Neural cell (in vitro differentiated cells): ENCODE measurements around the gene COL5A1. TPM values are rescaled to one million over a fixed set of nuclear protein-coding genes. Genes with fewer than 3 reads are reported as not detected.

ENCODE experiments used
- H2AFZ ChIP-seq: fragments of 200-600, 300-800 bp; sonication (generic), shearing (Covaris generic); 2 replicates; pipeline ENCODE4 v1.6.0; 2014; ENCODE audit warnings: low read depth, mild to moderate bottlenecking, antibody characterized with exemption, low read length, moderate library complexity
- H3F3A ChIP-seq: fragments of 200-600 bp; shearing (Covaris generic); 2 replicates; pipeline ENCODE4 v1.6.1; 2016; ENCODE audit warnings: mild to moderate bottlenecking, moderate library complexity, mixed read lengths, antibody characterized with exemption, low read length; ENCODE audit not compliant: insufficient read depth, poor library complexity, severe bottlenecking
- H3K27ac ChIP-seq: fragments of 200-600, 300-800 bp; sonication (generic), shearing (Covaris generic); 2 replicates; pipeline ENCODE4 v1.5.1; 2014; ENCODE audit warnings: mild to moderate bottlenecking, low read length, moderate library complexity
- H3K27me3 ChIP-seq: fragments of 300-800, 200-600 bp; sonication (generic), shearing (Covaris generic); 2 replicates; pipeline ENCODE4 v1.6.0; 2014; ENCODE audit warnings: mild to moderate bottlenecking, low read depth, low read length, moderate library complexity; ENCODE audit not compliant: insufficient read depth
- H3K36me3 ChIP-seq: fragments of 300-800, 200-600 bp; sonication (generic), shearing (Covaris generic); 2 replicates; pipeline ENCODE4 v1.5.1; 2014; ENCODE audit warnings: mild to moderate bottlenecking, antibody characterized with exemption, low read length, moderate library complexity; ENCODE audit not compliant: insufficient read depth
- H3K4me2 ChIP-seq: fragments of 300-800, 200-600 bp; sonication (generic), shearing (Covaris generic); 2 replicates; pipeline ENCODE4 v1.6.0; 2014; ENCODE audit warnings: mild to moderate bottlenecking, low read length
- H3K4me3 ChIP-seq: fragments of 300-800, 200-600 bp; sonication (generic), shearing (Covaris generic); 2 replicates; pipeline ENCODE4 v1.5.1; 2014; ENCODE audit warnings: mild to moderate bottlenecking, low read length, moderate library complexity
- H3K79me2 ChIP-seq: fragments of 200-600 bp; shearing (Covaris generic); replicated peaks from 2 replicates; pipeline ENCODE4 v1.6.0; 2014; ENCODE audit warnings: mild to moderate bottlenecking, low read length, moderate library complexity; ENCODE audit not compliant: insufficient read depth
- H3K9ac ChIP-seq: fragments of 300-800, 200-600 bp; sonication (generic), shearing (Covaris generic); 2 replicates; pipeline ENCODE4 v1.6.1; 2016; ENCODE audit warnings: mild to moderate bottlenecking, low read length, mixed read lengths
- H3K9me2 ChIP-seq: fragments of 200-600 bp; shearing (Covaris generic); 2 replicates; pipeline ENCODE4 v1.6.1; 2016; ENCODE audit warnings: mild to moderate bottlenecking, low read length, mixed read lengths; ENCODE audit not compliant: insufficient read depth
- H3K9me3 ChIP-seq: fragments of 200-600, 300-800 bp; sonication (generic), shearing (Covaris generic); 2 replicates; pipeline ENCODE4 v1.6.1; 2016; ENCODE audit warnings: mild to moderate bottlenecking, mixed run types, low read length, moderate library complexity, mixed read lengths
- H4K20me1 ChIP-seq: fragments of 200-600 bp; shearing (Covaris generic); 2 replicates; pipeline ENCODE4 v1.6.1; 2016; ENCODE audit warnings: mild to moderate bottlenecking, mixed run types; ENCODE audit not compliant: insufficient read depth
- CTCF ChIP-seq: fragments of 450-650 bp; IDR thresholded peaks from 2 replicates; pipeline ENCODE4 v1.5.1; 2014; ENCODE audit warnings: antibody characterized with exemption, mild to moderate bottlenecking, moderate library complexity; ENCODE audit not compliant: poor library complexity, severe bottlenecking
- EP300 ChIP-seq: fragments of 450-650 bp; conservative IDR thresholded peaks from 2 replicates; pipeline ENCODE4 v1.6.1; 2014; ENCODE audit warnings: antibody characterized with exemption, mild to moderate bottlenecking, moderate library complexity; ENCODE audit not compliant: poor library complexity, severe bottlenecking
- EZH2 ChIP-seq: fragments of 200-600, 300-800 bp; shearing (Covaris generic), sonication (generic); IDR thresholded peaks from 2 replicates; pipeline ENCODE4 v1.6.1; 2014; ENCODE audit warnings: antibody characterized with exemption, low read length, borderline replicate concordance, mild to moderate bottlenecking; ENCODE audit not compliant: insufficient read depth, poor library complexity, severe bottlenecking
- MXI1 ChIP-seq: fragments of 450-650 bp; conservative IDR thresholded peaks from 2 replicates; pipeline ENCODE4 v1.6.1; 2014; ENCODE audit warnings: antibody characterized with exemption, mild to moderate bottlenecking; ENCODE audit not compliant: poor library complexity, severe bottlenecking
- POLR2AphosphoS5 ChIP-seq: IDR thresholded peaks from 2 replicates; pipeline ENCODE4 v1.6.1; 2012
- RAD21 ChIP-seq: fragments of 450-650 bp; conservative IDR thresholded peaks from 2 replicates; pipeline ENCODE4 v1.6.1; 2014; ENCODE audit warnings: antibody characterized with exemption, mild to moderate bottlenecking, moderate library complexity
- REST ChIP-seq: IDR thresholded peaks from 2 replicates; pipeline ENCODE4 v1.6.1; 2012; ENCODE audit warnings: borderline replicate concordance
- SMC3 ChIP-seq: fragments of 450-650 bp; conservative IDR thresholded peaks from 2 replicates; pipeline ENCODE4 v1.6.1; 2014; ENCODE audit warnings: antibody characterized with exemption, mild to moderate bottlenecking, moderate library complexity; ENCODE audit not compliant: poor library complexity
- TAF1 ChIP-seq: IDR thresholded peaks from 2 replicates; pipeline ENCODE4 v1.6.1; 2012; ENCODE audit warnings: low read depth
- polyA plus RNA-seq: library from polyadenylated mRNA; depleted of rRNA; stranded (reverse); fragments of >200 nt; gene quantifications from 2 replicates; pipeline ENCODE4 v1.2.3, GENCODE V29; 2014

Gene COL5A1
- polyA plus RNA-seq, 1 donor from 2014 or later = not detected

- Histone ChIP-seq H3K79me2 (no peaks in the 10 kb centered on the region), H3K27ac (no peak overlapping the region), H3K4me3 (no peak overlapping the region), H3K9me3 (no peaks in the 10 kb centered on the region), H3K4me2 (no peak overlapping the region), H3K9ac (no peak overlapping the region), H3K9me2 (no peaks in the 10 kb centered on the region), H4K20me1 (no peaks in the 10 kb centered on the region), H3K36me3 (no peaks in the 10 kb centered on the region), H3K27me3 (no peaks in the 10 kb centered on the region), H2AFZ (no peak overlapping the region), H3F3A (no peaks in the 10 kb centered on the region)
- no peak for TF ChIP-seq REST
- no peak for TF ChIP-seq SMC3
- TF ChIP-seq MXI1 = no peak
- TF ChIP-seq POLR2AphosphoS5 = no peak
- no peak for TF ChIP-seq EP300
- no peak for TF ChIP-seq EZH2
- no peak for TF ChIP-seq TAF1
- no peak for TF ChIP-seq RAD21
- TF ChIP-seq CTCF = no peak
These were observed 155.3 kb downstream of the COL5A1 start for GRCh38 chr9:134796882-134797281.

GRCh38 chr9:134800791-134801339 is 159.3 kb downstream of the COL5A1 start:
- Histone ChIP-seq H2AFZ (no peak overlapping the region), H3K9me2 (no peaks in the 10 kb centered on the region), H3K27ac (no peak overlapping the region), H3K79me2 (no peaks in the 10 kb centered on the region), H3K27me3 (no peaks in the 10 kb centered on the region), H3K36me3 (no peaks in the 10 kb centered on the region), H3K9me3 (no peaks in the 10 kb centered on the region), H3F3A (no peaks in the 10 kb centered on the region), H3K4me3 (no peak overlapping the region), H3K4me2 (no peak overlapping the region), H3K9ac (no peak overlapping the region), H4K20me1 (no peaks in the 10 kb centered on the region)
- TF ChIP-seq SMC3 (no peak), EZH2 (no peak), TAF1 (no peak), POLR2AphosphoS5 (no peak), EP300 (no peak), MXI1 (no peak), RAD21 (no peak), CTCF (no peak), REST (no peak)
